HEK293 (cell line): ENCODE data around the gene ZNF429.
A peak's percentile ranks its signal among the peaks of the same experiment; 100 is the strongest.

ENCODE experiments used
- CTCF ChIA-PET: fragments of 350-600 bp; formaldehyde crosslinking; extraction: SDS; loops from one replicate; lab custom pipeline; 2021; ENCODE audit warnings: antibody characterized with exemption; lab: Yijun Ruan, JAX
- POLR2A ChIA-PET: fragments of 300-600 bp; formaldehyde crosslinking; extraction: SDS; loops from one replicate; lab custom pipeline; 2020; ENCODE audit warnings: antibody characterized with exemption, inconsistent platforms; lab: Yijun Ruan, JAX
- H3K27ac ChIP-seq: fragments of 200-500 bp; sonication (Bioruptor generic); 2 replicates; pipeline ENCODE4 v1.5.1; 2014; ENCODE audit warnings: low read depth, low read length, control low read depth, inconsistent platforms; ENCODE audit errors: extremely low read depth
- H3K36me3 ChIP-seq, 2 experiments: fragments of 200-500 bp in 1 of 2; sonication (Bioruptor generic) in 1 of 2; 1 replicate in 1 of 2; 2 replicates in 1 of 2; pipeline ENCODE4 v1.5.1; 2014 to 2017; ENCODE audit warnings: inconsistent platforms in 2 of 2, low read length in 2 of 2; ENCODE audit not compliant: control insufficient read depth in 2 of 2, insufficient read depth in 1 of 2
- H3K4me1 ChIP-seq: fragments of 200-500 bp; sonication (Bioruptor generic); 2 replicates; pipeline ENCODE4 v1.5.1; 2014; ENCODE audit warnings: mild to moderate bottlenecking, low read length, inconsistent platforms; ENCODE audit not compliant: control insufficient read depth, insufficient read depth
- H3K4me3 ChIP-seq: 2 replicates; pipeline ENCODE4 v1.5.1; 2011; ENCODE audit warnings: low read depth, mild to moderate bottlenecking, control low read depth, low read length, moderate library complexity
- H3K9me3 ChIP-seq: fragments of 200-500 bp; sonication (Bioruptor generic); 2 replicates; pipeline ENCODE4 v1.5.1; 2014; ENCODE audit warnings: low read depth, low read length, inconsistent platforms; ENCODE audit not compliant: control insufficient read depth, insufficient read depth
- EGR2 ChIP-seq: fragments of 450-650 bp; formaldehyde crosslinking; IDR thresholded peaks from 2 replicates; pipeline ENCODE4 v1.5.1; 2016; ENCODE audit warnings: low read depth, missing biosample characterization, missing genetic modification characterization
- GFI1B ChIP-seq: fragments of 450-650 bp; formaldehyde crosslinking; IDR thresholded peaks from 2 replicates; pipeline ENCODE4 v1.5.1; 2016; ENCODE audit warnings: missing biosample characterization, missing genetic modification characterization
- HOXD13 ChIP-seq: sonication (generic); formaldehyde crosslinking; IDR thresholded peaks from 2 replicates; pipeline ENCODE4 v1.8.0; 2022; ENCODE audit warnings: missing genetic modification reagents, borderline replicate concordance
- OSR2 ChIP-seq: fragments of 450-650 bp; formaldehyde crosslinking; IDR thresholded peaks from 2 replicates; pipeline ENCODE4 v1.5.1; 2016; ENCODE audit warnings: missing biosample characterization, missing genetic modification characterization
- RBAK ChIP-seq: fragments of 450-650 bp; formaldehyde crosslinking; IDR thresholded peaks from 2 replicates; pipeline ENCODE4 v1.5.1; 2016; ENCODE audit warnings: missing biosample characterization, missing genetic modification characterization
- REPIN1 ChIP-seq: fragments of 450-650 bp; formaldehyde crosslinking; IDR thresholded peaks from 2 replicates; pipeline ENCODE4 v1.5.1; 2017; ENCODE audit warnings: missing biosample characterization, missing genetic modification characterization, low read depth
- SETDB1 ChIP-seq: IDR thresholded peaks from one replicate; pipeline ENCODE4 v1.6.1; 2017; ENCODE audit warnings: mild to moderate bottlenecking, low read length, moderate library complexity, mixed read lengths; ENCODE audit not compliant: insufficient read length
- TCF7L2 ChIP-seq: IDR thresholded peaks from 2 replicates; pipeline ENCODE4 v1.6.1; 2011; ENCODE audit warnings: low read depth, mild to moderate bottlenecking, inconsistent platforms, low read length, moderate library complexity, borderline replicate concordance
- ZBTB1 ChIP-seq: fragments of 450-650 bp; formaldehyde crosslinking; IDR thresholded peaks from 2 replicates; pipeline ENCODE4 v1.5.1; 2016; ENCODE audit warnings: missing biosample characterization, missing genetic modification characterization
- ZFP3 ChIP-seq: fragments of 450-650 bp; formaldehyde crosslinking; IDR thresholded peaks from 2 replicates; pipeline ENCODE4 v1.5.1; 2016; ENCODE audit warnings: low read depth, missing biosample characterization, missing genetic modification characterization
- ZNF112 ChIP-seq: fragments of 450-650 bp; formaldehyde crosslinking; IDR thresholded peaks from 2 replicates; pipeline ENCODE4 v1.5.0; 2017; ENCODE audit warnings: missing biosample characterization, missing genetic modification characterization
- ZNF169 ChIP-seq: fragments of 450-650 bp; formaldehyde crosslinking; IDR thresholded peaks from 2 replicates; pipeline ENCODE4 v1.5.1; 2016; ENCODE audit warnings: missing biosample characterization, missing genetic modification characterization
- ZNF274 ChIP-seq, 2 experiments: fragments of 200-500 bp in 1 of 2; fragments of 450-650 bp in 1 of 2; sonication (Bioruptor generic) in 1 of 2; formaldehyde crosslinking in 1 of 2; IDR thresholded peaks; 2 replicates each; pipeline versions ENCODE4 v1.5.1 to v1.6.1; 2014 to 2016; ENCODE audit warnings: borderline replicate concordance in 1 of 2, inconsistent platforms in 1 of 2, low read length in 1 of 2, missing biosample characterization in 1 of 2, missing genetic modification characterization in 1 of 2
- ZNF280C ChIP-seq: fragments of 450-650 bp; formaldehyde crosslinking; IDR thresholded peaks from 2 replicates; pipeline ENCODE4 v1.5.1; 2016; ENCODE audit warnings: missing biosample characterization, missing genetic modification characterization
- ZNF280D ChIP-seq: fragments of 450-650 bp; formaldehyde crosslinking; IDR thresholded peaks from 2 replicates; pipeline ENCODE4 v1.5.1; 2016; ENCODE audit warnings: missing biosample characterization, missing genetic modification characterization
- ZNF311 ChIP-seq: fragments of 450-650 bp; formaldehyde crosslinking; IDR thresholded peaks from 2 replicates; pipeline ENCODE4 v1.5.1; 2017; ENCODE audit warnings: missing biosample characterization, missing genetic modification characterization, borderline replicate concordance
- ZNF341 ChIP-seq: fragments of 450-650 bp; formaldehyde crosslinking; IDR thresholded peaks from 2 replicates; pipeline ENCODE4; 2016; ENCODE audit warnings: low read depth, missing biosample characterization, missing genetic modification characterization
- ZNF416 ChIP-seq: fragments of 450-650 bp; formaldehyde crosslinking; IDR thresholded peaks from 2 replicates; pipeline ENCODE4 v1.5.1; 2016; ENCODE audit warnings: missing biosample characterization, missing genetic modification characterization
- ZNF501 ChIP-seq: fragments of 450-650 bp; formaldehyde crosslinking; IDR thresholded peaks from 2 replicates; pipeline ENCODE4 v1.5.1; 2016; ENCODE audit warnings: missing biosample characterization, missing genetic modification characterization
- ZNF530 ChIP-seq: fragments of 450-650 bp; formaldehyde crosslinking; IDR thresholded peaks from 2 replicates; pipeline ENCODE4 v1.5.1; 2016; ENCODE audit warnings: low read depth, missing biosample characterization, missing genetic modification characterization
- ZNF621 ChIP-seq: fragments of 450-650 bp; formaldehyde crosslinking; IDR thresholded peaks from 2 replicates; pipeline ENCODE4 v1.5.1; 2017; ENCODE audit warnings: missing biosample characterization, missing genetic modification characterization
- ZNF626 ChIP-seq: fragments of 450-650 bp; sonication (Bioruptor Pico); formaldehyde crosslinking; IDR thresholded peaks from 2 replicates; pipeline ENCODE4 v1.5.1; 2018; ENCODE audit warnings: missing biosample characterization, missing genetic modification characterization, inconsistent platforms
- ZNF701 ChIP-seq: fragments of 450-650 bp; formaldehyde crosslinking; IDR thresholded peaks from 2 replicates; pipeline ENCODE4 v1.5.1; 2016; ENCODE audit warnings: missing biosample characterization, missing genetic modification characterization
- ZNF791 ChIP-seq: fragments of 450-650 bp; formaldehyde crosslinking; IDR thresholded peaks from 2 replicates; pipeline ENCODE4 v1.5.1; 2016; ENCODE audit warnings: missing biosample characterization, missing genetic modification characterization
- ZNF843 ChIP-seq: fragments of 450-650 bp; formaldehyde crosslinking; IDR thresholded peaks from 2 replicates; pipeline ENCODE4 v1.5.1; 2016; ENCODE audit warnings: missing biosample characterization, missing genetic modification characterization
- ZSCAN30 ChIP-seq: fragments of 450-650 bp; IDR thresholded peaks from 2 replicates; pipeline ENCODE4 v1.5.1; 2018; ENCODE audit warnings: missing biosample characterization, mild to moderate bottlenecking, missing genetic modification characterization, moderate library complexity

ZNF429 gene

GRCh38 chr19:21513651-21514050, 8.2 kb downstream of the ZNF429 start (continued):
- TF ChIP-seq ZNF274 (IDR thresholded peaks at IDR 0.05; ENCODE audit: low read length) (no peak), ZNF274 (tag by site-specific recombination; IDR thresholded peaks at IDR 0.05; ENCODE audit: borderline replicate concordance) (no peak), ZNF501 (no peak)

- Histone ChIP-seq H3K9me3 (no peaks in the 10 kb centered on the region), H3K4me3 (no peak overlapping the region), H3K36me3 (peaks cover 0 to 12% of the 10 kb centered on the region in 2 experiments; a peak in 1 of 3 replicates)
- CTCF ChIA-PET = no interaction called here
- TF ChIP-seq ZNF112 (tag by site-specific recombination) (0 out of 2 replicates have a peak, but pooled peaks have one; percentile 18), OSR2 (tag by site-specific recombination) (no peak), ZBTB1 (tag by site-specific recombination) (no peak), ZNF341 (tag by site-specific recombination) (no peak), ZSCAN30 (tag by site-specific recombination) (no peak), ZNF169 (tag by site-specific recombination) (0 out of 2 replicates have a peak, but pooled peaks have one; percentile 64), RBAK (tag by site-specific recombination) (no peak), ZNF280C (tag by site-specific recombination) (no peak), ZNF530 (tag by site-specific recombination) (no peak), REPIN1 (tag by site-specific recombination) (no peak), GFI1B (tag by site-specific recombination) (no peak), ZNF621 (tag by site-specific recombination) (no peak), ZNF701 (tag by site-specific recombination) (no peak), ZNF843 (tag by site-specific recombination) (no peak), ZNF416 (tag by site-specific recombination) (0 out of 2 replicates have a peak, but pooled peaks have one; percentile 43), HOXD13 (CRISPR knock-in tag) (no peak), SETDB1 (peak; percentile 98), ZNF311 (peak; percentile 63; the same call in 1 of the 2 replicates), TCF7L2 (no peak), ZFP3 (no peak), ZNF280D (tag by site-specific recombination) (peak; percentile 94), ZNF791 (no peak), EGR2 (tag by site-specific recombination) (no peak), ZNF626 (tag by site-specific recombination) (peak; percentile 62; the same call in 1 of the 2 replicates)
- TF ChIP-seq, all 188 proteins: peak for 7
- POLR2A ChIA-PET = no interaction called here
- no peaks in the 10 kb centered on the region for H3K4me1 ChIP-seq
- H3K27ac ChIP-seq = no peak overlapping the region
Observed at GRCh38 chr19:21519488-21519887, 14.1 kb downstream of the ZNF429 start.
